Coronary artery (tissue), 2 donors: ENCODE data around the gene TMEM205.
"Not testable (repeated sequence)": the region's sequence is repeated elsewhere in the genome, so short reads cannot be mapped to it uniquely, and the experiment has no call there.

ENCODE experiments used
- DNase-seq: peaks from one replicate; pipeline ENCODE4 v3.0.0-alpha.2; 2017; ENCODE audit warnings: low spot score
- H3K27ac ChIP-seq, 2 donors: fragments of 200-600 bp; sonication (generic); one replicate each; pipeline ENCODE4 v1.5.1; 2016 to 2019
- H3K4me3 ChIP-seq: fragments of 200-600 bp; sonication (generic); 2 replicates; pipeline ENCODE4 v1.5.1; 2016; ENCODE audit warnings: mild to moderate bottlenecking, moderate library complexity
- TF ChIP-seq, protein P1 (sequence below): fragments of 200-600 bp; sonication (generic); IDR thresholded peaks from one replicate; pipeline ENCODE4 v1.5.1; 2019; ENCODE audit warnings: antibody characterized with exemption

The TMEM205 gene

DNA sequence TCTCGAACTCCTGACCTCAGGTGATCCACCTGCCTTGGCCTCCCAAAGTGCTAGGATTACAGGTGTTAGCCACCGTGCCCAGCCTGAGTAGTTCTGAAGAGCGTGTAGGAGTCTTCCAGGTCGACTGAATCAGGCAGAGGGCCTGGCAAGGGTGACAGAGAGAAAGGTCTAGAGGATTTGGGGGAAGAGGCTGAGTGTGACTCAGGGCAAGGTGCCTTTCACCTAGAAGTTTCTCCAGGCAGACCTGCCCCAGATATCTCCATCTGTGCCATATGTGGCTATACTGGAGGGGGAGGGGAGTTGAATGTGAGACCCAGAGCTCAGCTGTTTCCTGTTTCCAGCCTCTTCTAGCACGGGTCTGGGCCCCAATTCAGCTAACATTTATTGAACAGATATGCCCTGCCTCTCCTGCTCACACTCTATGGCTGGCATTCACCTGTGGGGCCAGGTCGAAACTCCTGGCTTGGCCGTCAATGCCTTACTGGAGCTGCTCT lies 1.5 kb upstream of the TMEM205 start:
- H3K4me3 ChIP-seq, result no peak overlapping the region
- no peak for DNase-seq
- TF ChIP-seq, protein P1, sequence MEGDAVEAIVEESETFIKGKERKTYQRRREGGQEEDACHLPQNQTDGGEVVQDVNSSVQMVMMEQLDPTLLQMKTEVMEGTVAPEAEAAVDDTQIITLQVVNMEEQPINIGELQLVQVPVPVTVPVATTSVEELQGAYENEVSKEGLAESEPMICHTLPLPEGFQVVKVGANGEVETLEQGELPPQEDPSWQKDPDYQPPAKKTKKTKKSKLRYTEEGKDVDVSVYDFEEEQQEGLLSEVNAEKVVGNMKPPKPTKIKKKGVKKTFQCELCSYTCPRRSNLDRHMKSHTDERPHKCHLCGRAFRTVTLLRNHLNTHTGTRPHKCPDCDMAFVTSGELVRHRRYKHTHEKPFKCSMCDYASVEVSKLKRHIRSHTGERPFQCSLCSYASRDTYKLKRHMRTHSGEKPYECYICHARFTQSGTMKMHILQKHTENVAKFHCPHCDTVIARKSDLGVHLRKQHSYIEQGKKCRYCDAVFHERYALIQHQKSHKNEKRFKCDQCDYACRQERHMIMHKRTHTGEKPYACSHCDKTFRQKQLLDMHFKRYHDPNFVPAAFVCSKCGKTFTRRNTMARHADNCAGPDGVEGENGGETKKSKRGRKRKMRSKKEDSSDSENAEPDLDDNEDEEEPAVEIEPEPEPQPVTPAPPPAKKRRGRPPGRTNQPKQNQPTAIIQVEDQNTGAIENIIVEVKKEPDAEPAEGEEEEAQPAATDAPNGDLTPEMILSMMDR, result no peak
- peak overlapping the region in 1 of 2 donors; percentile 94 for H3K27ac ChIP-seq

DNA sequence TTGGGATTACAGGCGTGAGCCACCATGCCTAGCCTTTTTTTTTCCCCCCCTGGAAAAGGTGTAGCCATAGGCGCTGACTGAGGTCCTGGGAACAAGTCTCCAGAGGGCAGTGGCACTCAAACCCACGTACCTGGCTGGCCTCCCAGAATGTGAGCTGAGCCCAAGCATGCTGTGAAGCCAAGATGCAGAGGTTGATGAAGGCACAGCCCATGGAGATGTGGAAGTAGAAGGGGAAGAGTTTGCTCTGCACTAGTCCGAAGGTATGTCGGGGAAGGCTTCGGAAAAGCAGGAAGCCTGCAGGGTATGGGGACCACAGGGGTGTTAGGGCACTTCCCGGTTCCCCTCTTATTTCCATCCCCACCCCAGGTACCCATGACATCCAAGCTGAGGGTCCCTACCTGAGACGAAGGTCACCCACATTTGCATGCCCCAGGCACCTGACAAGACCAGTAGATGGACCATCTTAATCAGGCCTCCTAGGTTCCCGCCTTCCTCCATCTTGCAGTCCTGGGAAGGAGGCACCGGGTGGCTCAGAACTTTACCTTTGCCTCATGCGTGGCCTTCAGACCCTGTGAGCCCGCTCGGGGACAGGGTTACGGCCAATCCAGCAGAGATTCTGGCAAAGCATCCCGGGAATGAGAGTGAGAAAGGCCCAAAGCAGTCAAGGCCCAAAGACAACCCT lies 805 bp downstream of the TMEM205 start:
- TF ChIP-seq, protein P1, result no peak
- Histone ChIP-seq H3K4me3 (peak overlapping the region; percentile 87), H3K27ac (peak overlapping the region; percentile 73 to 94)

DNA sequence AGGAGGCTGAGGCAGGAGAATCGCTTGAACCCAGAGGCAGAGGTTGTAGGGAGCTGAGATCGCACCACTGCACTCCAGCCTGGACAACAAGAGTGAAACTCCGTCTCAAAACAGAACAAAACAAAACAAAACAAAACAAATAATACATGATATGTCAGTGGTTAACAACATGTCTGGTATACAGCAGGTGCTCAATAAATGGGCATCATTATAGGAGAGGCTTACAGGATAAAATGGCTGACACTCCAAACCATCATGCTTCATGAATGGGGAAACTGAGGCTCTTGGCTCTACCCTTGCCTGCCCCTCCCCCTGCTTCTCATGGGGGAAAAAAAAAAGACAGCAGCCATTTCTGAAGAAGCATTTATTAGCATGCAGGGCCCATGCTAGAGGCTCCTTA lies 3.6 kb downstream of the TMEM205 start:
- Histone ChIP-seq H3K4me3 (no peak overlapping the region), H3K27ac (no peak overlapping the region)
- DNase-seq, result no peak
- TF ChIP-seq, protein P1, result no peak

More for the DNA sequence above, 805 bp downstream of the TMEM205 start:
- no peak for DNase-seq

DNA sequence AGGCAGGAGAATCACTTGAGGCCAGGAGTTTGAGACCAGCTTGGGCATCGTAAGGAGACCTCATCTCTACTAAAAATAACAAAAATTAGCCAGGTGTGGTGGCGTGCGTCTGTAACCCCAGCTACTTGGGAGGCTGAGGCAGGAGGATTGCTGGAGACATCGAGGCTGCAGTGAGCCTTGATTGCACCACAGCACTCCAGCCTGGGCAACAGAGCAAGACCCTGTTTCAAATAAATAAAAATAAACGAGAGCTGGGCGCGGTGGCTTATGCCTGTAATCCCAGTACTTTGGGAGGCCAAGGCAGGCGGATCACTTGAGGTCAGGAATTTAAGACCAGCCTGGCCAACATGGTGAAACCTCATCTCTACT lies 6.0 kb downstream of the TMEM205 start:
- peak overlapping the region in 1 of 2 donors; percentile 87 for H3K27ac ChIP-seq
- H3K4me3 ChIP-seq, result peak overlapping the region; percentile 97
- not testable (repeated sequence) for DNase-seq

DNA sequence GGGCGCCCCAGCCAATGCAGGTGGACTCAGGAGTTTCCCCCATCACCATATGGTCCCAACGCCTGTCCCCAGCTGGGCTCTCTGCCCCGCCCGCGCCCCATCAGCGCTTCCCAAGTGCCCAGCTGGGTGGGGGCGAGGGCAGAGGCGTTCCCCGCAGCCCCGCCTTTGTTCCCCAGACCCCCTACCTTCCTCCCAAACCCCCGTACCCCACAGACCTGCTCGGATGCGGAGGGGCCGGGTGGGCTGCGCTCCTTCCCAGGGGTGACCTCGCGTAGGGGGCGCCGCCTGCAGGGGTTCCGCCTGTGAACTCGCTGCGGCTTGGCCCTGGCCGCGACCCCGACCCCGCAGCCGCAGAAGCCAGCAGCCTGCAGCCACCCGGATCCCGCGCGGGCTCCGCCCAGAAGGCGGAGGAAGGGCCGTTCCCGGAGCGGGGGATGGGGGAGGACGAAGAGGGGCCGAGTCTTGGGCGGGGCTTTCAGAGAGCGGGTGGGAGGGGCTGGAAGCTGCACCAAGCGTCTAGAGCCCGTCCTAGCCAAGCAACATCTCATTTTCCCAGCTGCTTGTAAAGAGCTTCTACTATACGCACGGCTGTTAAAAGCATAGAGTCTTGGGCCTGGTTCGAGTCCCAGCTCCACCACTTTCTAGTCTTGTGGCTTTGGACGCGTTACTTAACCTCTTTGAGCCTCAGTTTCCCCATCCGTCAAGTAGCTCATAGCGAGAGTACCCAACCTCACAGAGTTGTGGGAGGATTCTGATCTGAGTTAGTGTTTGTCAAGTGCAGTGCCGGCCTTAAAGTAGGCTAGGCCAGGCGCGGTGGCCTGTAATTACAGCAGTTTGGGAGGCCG lies 6.6 kb downstream of the TMEM205 start, which contains the start of gene RAB3D:
Gene RAB3D (minus strand): TSS at position 404 of the 845 bp plus-strand sequence. CDS start 2,258 bp downstream, outside the sequence.
- TF ChIP-seq, protein P1, result no peak
- Histone ChIP-seq H3K27ac (peak within 1 kb of the TSS; percentile 82 to 87), H3K4me3 (peak within 1 kb of the TSS; percentile 97)
- peak; percentile 93 for DNase-seq

DNA sequence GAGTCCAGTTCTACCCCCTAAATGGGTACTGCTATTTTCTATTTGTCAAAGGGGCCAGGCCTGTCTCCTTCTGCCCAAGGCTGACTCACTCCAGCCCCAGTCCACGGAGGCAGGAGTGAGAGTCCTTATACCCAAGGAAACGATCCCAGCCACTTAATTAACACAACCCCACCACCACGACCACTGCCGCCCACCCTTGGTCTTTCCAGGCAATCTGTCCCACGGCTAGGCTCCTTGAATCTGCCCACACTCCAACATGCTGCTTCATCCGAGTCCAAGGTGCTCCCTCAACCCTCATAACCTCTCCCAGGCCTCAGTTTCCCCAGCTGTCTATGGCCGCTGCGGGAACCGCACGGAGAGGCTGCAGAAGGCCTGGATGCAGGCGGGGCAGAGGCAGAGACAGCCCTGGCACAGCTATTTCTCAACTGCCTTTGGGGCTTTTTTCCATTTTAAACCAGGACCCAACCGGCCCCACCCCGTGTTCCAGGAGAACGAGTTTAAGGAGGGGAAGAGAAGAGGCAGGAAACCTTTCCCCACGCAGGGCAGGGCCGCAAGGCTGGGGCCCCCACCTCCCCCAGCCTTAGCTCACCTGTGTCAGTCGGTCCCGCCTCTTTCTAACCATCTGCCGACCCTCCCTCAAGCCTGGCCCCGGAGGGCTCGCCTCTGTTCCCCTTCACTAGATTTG lies 7.4 kb downstream of the TMEM205 start:
- TF ChIP-seq, protein P1, result no peak
- peak overlapping the region; percentile 82 to 87 for H3K27ac ChIP-seq
- DNase-seq, result no peak
- peak overlapping the region; percentile 97 for H3K4me3 ChIP-seq

DNA sequence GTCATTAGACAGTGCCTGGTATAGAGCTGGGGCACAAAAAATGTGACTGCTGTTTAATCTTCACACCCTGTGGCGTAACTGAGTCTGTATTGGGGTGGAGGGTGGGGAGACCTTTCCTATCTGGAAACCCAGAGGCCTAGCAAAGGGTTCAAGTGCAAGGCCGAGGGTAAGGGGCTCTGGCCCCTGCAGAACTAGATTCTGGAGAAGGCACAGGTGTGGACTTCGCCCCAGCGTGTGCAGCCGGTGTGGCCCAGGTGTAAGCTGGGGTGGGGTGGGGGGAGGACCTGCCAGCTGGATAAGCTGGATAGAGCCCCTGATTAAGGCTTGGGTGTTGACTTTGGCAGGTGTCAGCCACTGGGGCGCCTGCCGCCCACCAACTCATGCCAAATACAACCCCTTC lies 7.9 kb downstream of the TMEM205 start:
- peak overlapping the region; percentile 82 to 87 for H3K27ac ChIP-seq
- TF ChIP-seq, protein P1, result no peak
- no peak for DNase-seq
- H3K4me3 ChIP-seq, result peak overlapping the region; percentile 97
